Superior temporal gyrus (tissue), 1 donor: ENCODE data around the gene FCGR2B.
"Not testable (repeated sequence)": the region's sequence is repeated elsewhere in the genome, so short reads cannot be mapped to it uniquely, and the experiment has no call there.

ENCODE experiments used
- DNase-seq: peaks from one replicate; pipeline ENCODE4 v3.0.0-alpha.2; 2016; ENCODE audit errors: extremely low spot score

Gene FCGR2B

GRCh38 chr1:161647507-161648360 is 15.2 kb upstream of the FCGR2B start:
- DNase-seq: peak; percentile 62

GRCh38 chr1:161653541-161653940 is 9.4 kb upstream of the FCGR2B start:
- not testable (repeated sequence) for DNase-seq

GRCh38 chr1:161653971-161654370 is 9.0 kb upstream of the FCGR2B start:
- DNase-seq: not testable (repeated sequence)

- not testable (repeated sequence) for DNase-seq
Measured at GRCh38 chr1:161658524-161658923, 4.4 kb upstream of the FCGR2B start.

- not testable (repeated sequence) for DNase-seq
Measured at GRCh38 chr1:161661660-161662311, 1.2 kb upstream of the FCGR2B start.

- not testable (repeated sequence) for DNase-seq
Measured at GRCh38 chr1:161663569-161663968, 626 bp downstream of the FCGR2B start.

- not testable (repeated sequence) for DNase-seq
Measured at GRCh38 chr1:161664689-161665088, 1.7 kb downstream of the FCGR2B start.

- not testable (repeated sequence) for DNase-seq
Measured at GRCh38 chr1:161671045-161672020, 8.4 kb downstream of the FCGR2B start.

- DNase-seq: not testable (repeated sequence)
Measured at GRCh38 chr1:161673437-161673836, 10.5 kb downstream of the FCGR2B start.

GRCh38 chr1:161674447-161674846 is 11.5 kb downstream of the FCGR2B start:
- DNase-seq: not testable (repeated sequence)

GRCh38 chr1:161674908-161675307 is 12.0 kb downstream of the FCGR2B start:
- not testable (repeated sequence) for DNase-seq

GRCh38 chr1:161676441-161676840 is 13.5 kb downstream of the FCGR2B start:
- peak; percentile 55 for DNase-seq

GRCh38 chr1:161676958-161677689 is 14.2 kb downstream of the FCGR2B start:
- DNase-seq: peak; percentile 9

GRCh38 chr1:161678500-161678899 is 15.6 kb downstream of the FCGR2B start:
- DNase-seq: no peak

GRCh38 chr1:161681879-161682278 is 18.9 kb downstream of the FCGR2B start:
- DNase-seq: no peak

- no peak for DNase-seq
Measured at GRCh38 chr1:161688946-161689345, 26.0 kb downstream of the FCGR2B start.

GRCh38 chr1:161691846-161692245 is 28.9 kb downstream of the FCGR2B start:
- DNase-seq: no peak

- not testable (repeated sequence) for DNase-seq
Measured at GRCh38 chr1:161693020-161693712, 30.2 kb downstream of the FCGR2B start.

- DNase-seq: not testable (repeated sequence)
Measured at GRCh38 chr1:161698302-161698701, 35.4 kb downstream of the FCGR2B start.

- DNase-seq: no peak
Measured at GRCh38 chr1:161702250-161702649, 39.3 kb downstream of the FCGR2B start.
